ENCODE results near the gene ACKR2. TPM values are rescaled to one million over a fixed set of nuclear protein-coding genes. Genes with fewer than 3 reads are reported as not detected.

The ACKR2 gene
- polyA plus RNA-seq, 1 donor (not counting 4 experiments of a cell fraction or from before 2014, with no cell fraction given), result 0.22 TPM

DNA sequence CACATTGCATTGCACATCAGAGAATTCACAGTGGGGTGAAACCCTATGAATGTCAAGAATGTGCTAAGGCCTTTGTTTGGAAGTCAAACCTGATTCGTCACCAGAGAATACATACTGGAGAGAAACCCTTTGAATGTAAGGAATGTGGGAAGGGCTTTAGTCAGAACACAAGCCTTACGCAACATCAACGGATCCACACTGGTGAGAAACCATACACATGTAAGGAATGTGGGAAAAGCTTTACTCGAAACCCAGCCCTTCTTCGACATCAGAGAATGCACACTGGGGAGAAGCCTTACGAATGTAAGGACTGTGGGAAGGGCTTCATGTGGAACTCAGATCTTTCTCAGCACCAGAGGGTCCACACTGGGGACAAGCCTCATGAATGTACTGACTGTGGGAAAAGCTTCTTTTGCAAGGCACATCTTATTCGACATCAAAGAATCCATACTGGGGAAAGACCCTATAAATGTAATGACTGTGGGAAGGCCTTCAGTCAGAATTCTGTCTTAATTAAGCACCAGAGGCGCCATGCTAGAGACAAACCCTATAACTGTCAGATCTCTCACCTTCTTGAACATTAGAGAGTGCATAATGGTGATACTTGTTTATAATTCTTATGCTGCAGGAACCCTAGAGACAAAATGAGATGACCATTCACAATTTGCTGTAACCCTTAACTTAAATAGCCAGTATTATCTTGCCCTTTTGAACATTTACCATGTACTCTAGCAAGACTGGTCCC is 105.7 kb downstream of the ACKR2 start:
- dilution Hi-C loops (cut with MboI; ENCODE audit: extremely low pct_ligation_motif_present, low sequenced_read_pairs), result no loop called here
- no peak overlapping the region for H2AFZ ChIP-seq (ENCODE audit: control insufficient read depth, low read length)
- no peaks in the 10 kb centered on the region for H4K20me1 ChIP-seq (ENCODE audit: control insufficient read depth, extremely low read depth, insufficient read depth, low read length)
- TF ChIP-seq, protein P1, sequence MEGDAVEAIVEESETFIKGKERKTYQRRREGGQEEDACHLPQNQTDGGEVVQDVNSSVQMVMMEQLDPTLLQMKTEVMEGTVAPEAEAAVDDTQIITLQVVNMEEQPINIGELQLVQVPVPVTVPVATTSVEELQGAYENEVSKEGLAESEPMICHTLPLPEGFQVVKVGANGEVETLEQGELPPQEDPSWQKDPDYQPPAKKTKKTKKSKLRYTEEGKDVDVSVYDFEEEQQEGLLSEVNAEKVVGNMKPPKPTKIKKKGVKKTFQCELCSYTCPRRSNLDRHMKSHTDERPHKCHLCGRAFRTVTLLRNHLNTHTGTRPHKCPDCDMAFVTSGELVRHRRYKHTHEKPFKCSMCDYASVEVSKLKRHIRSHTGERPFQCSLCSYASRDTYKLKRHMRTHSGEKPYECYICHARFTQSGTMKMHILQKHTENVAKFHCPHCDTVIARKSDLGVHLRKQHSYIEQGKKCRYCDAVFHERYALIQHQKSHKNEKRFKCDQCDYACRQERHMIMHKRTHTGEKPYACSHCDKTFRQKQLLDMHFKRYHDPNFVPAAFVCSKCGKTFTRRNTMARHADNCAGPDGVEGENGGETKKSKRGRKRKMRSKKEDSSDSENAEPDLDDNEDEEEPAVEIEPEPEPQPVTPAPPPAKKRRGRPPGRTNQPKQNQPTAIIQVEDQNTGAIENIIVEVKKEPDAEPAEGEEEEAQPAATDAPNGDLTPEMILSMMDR (optimal IDR thresholded peaks at IDR 0.05 in 1 of 3, IDR thresholded peaks at IDR 0.05 in 1 of 3, conservative IDR thresholded peaks at IDR 0.05 in 1 of 3; ENCODE audit: extremely low read depth in 1 of 3, insufficient read depth in 2 of 3, low read length in 3 of 3), result no peak
- no peak for TF ChIP-seq EZH2 (IDR thresholded peaks at IDR 0.05; ENCODE audit: low read length)
- no peaks in the 10 kb centered on the region for H3K4me1 ChIP-seq (ENCODE audit: control insufficient read depth, extremely low read depth, insufficient read depth, low read length)
- no peaks in the 10 kb centered on the region for H3K27me3 ChIP-seq (ENCODE audit: control insufficient read depth, extremely low read depth, insufficient read depth, low read length)
- no peak overlapping the region for H3K4me2 ChIP-seq (ENCODE audit: control insufficient read depth, extremely low read depth, insufficient read depth, low read depth, low read length)
- no peaks in the 10 kb centered on the region for H3K36me3 ChIP-seq (ENCODE audit: control insufficient read depth in 2 of 2, extremely low read depth in 1 of 2, insufficient read depth in 2 of 2, low read length in 2 of 2)
- no peak overlapping the region for H3K9ac ChIP-seq (ENCODE audit: control insufficient read depth, extremely low read depth, insufficient read depth, low read length)
- H3K27ac ChIP-seq (ENCODE audit: control insufficient read depth, insufficient read depth, low read length), result no peak overlapping the region
- no peak for FAIRE-seq
- no peak for DNase-seq (ENCODE audit: low read depth, low spot score)
- no peaks in the 10 kb centered on the region for H3K9me1 ChIP-seq (ENCODE audit: control insufficient read depth, extremely low read depth, insufficient read depth, low read length)
- no peak overlapping the region for H3K4me3 ChIP-seq (ENCODE audit: control insufficient read depth in 2 of 3, extremely low read depth in 1 of 3, insufficient read depth in 2 of 3, low read depth in 1 of 3, low read length in 3 of 3)
- peaks cover 15% of the 10 kb centered on the region for H3K9me3 ChIP-seq (ENCODE audit: control insufficient read depth, low read depth, low read length)
- H3K79me2 ChIP-seq (ENCODE audit: control insufficient read depth, insufficient read depth, low read length), result no peaks in the 10 kb centered on the region

Small RNA genes within 50 kb of the gene (small RNA-seq; reads per million reads assigned to genes)
- 0 to 0.25 (median 0) reads per million in 3 experiments for gene CCDC13 (ENCODE audit: insufficient read length in 3 of 3, low read depth in 3 of 3, low replicate concordance in 1 of 3)

Other genes with a start within 250 kb of the ACKR2 start
- gene SEC22C, start 227.5 kb upstream of the ACKR2 start, polyA plus RNA-seq, result 45.3 to 58.4 TPM (median 54.9 TPM) in 3 replicates
- 27.6 to 48.3 TPM (median 36.2 TPM) in 3 replicates for gene SS18L2, start 218.6 kb upstream of the ACKR2 start, polyA plus RNA-seq
- 15.2 to 38.6 TPM (median 25.3 TPM) in 3 replicates for gene NKTR, start 208.8 kb upstream of the ACKR2 start, polyA plus RNA-seq
- 5.1 to 10.6 TPM (median 8.0 TPM) in 3 replicates for gene ZBTB47, start 155.7 kb upstream of the ACKR2 start, polyA plus RNA-seq
- not detected in 3 replicates for gene KLHL40, start 123.9 kb upstream of the ACKR2 start, polyA plus RNA-seq
- gene HHATL, start 106.6 kb upstream of the ACKR2 start, polyA plus RNA-seq, result not detected in 3 replicates
- 0.06 to 0.21 TPM (median 0.17 TPM) in 3 replicates for gene CCDC13, start 36.2 kb upstream of the ACKR2 start, polyA plus RNA-seq
- gene HIGD1A, start 5.0 kb upstream of the ACKR2 start, polyA plus RNA-seq, result 262 to 443 TPM (median 294 TPM) in 3 replicates
- gene CYP8B1, start 66.4 kb downstream of the ACKR2 start, polyA plus RNA-seq, result not detected in 3 replicates
- 0.57 to 1.4 TPM (median 1.1 TPM) in 3 replicates for gene ZNF662, start 96.7 kb downstream of the ACKR2 start, polyA plus RNA-seq
- gene GASK1A, start 169.9 kb downstream of the ACKR2 start, polyA plus RNA-seq, result 0.16 to 0.58 TPM (median 0.30 TPM) in 3 replicates

All from keratinocyte (primary cell).